Endothelial cell of umbilical vein (primary cell): ENCODE results near the gene RPGR. TPM values are rescaled to one million over a fixed set of nuclear protein-coding genes. Genes with fewer than 3 reads are reported as not detected.

ENCODE experiments used
- BruUV-seq: library from RNA; stranded (reverse); fragments of 400-500 nt; replicated peaks from 2 replicates; lab custom pipeline; 2021; lab: Mats Ljungman, UMichigan
- CTCF ChIA-PET: fragments of 300-600, 350-600 bp; sonication (Branson Sonifier 250); formaldehyde crosslinking; loops from one replicate; lab custom pipeline; 2021; ENCODE audit warnings: antibody characterized with exemption, inconsistent platforms; lab: Charles Lee
- POLR2A ChIA-PET: fragments of 300-600, 350-600 bp; sonication (Branson Sonifier 250); formaldehyde crosslinking; loops from one replicate; lab custom pipeline; 2021; ENCODE audit warnings: antibody characterized with exemption, inconsistent platforms; lab: Charles Lee
- DNase-seq: peaks from one replicate; pipeline ENCODE4 v3.0.0-alpha.2; 2011; ENCODE audit warnings: low read depth, low spot score
- FAIRE-seq: peaks from 2 replicates; lab custom pipeline; 2011; peaks lifted over from hg19 to GRCh38; lab: Jason Lieb, UNC
- H2AFZ ChIP-seq: 2 replicates; pipeline ENCODE4 v1.6.0; 2012; ENCODE audit warnings: low read depth, low read length, control low read depth, inconsistent platforms
- H3K27ac ChIP-seq: 2 replicates; pipeline ENCODE4 v1.5.1; 2011; ENCODE audit warnings: low read depth, mild to moderate bottlenecking, control low read depth, low read length, moderate library complexity; ENCODE audit not compliant: insufficient read depth
- H3K27me3 ChIP-seq, 2 experiments: 2 replicates each; pipeline versions ENCODE4 v1.6.0 to v1.6.1; 2011; ENCODE audit warnings: low read length in 2 of 2, mixed read lengths in 1 of 2; ENCODE audit not compliant: control insufficient read depth in 2 of 2, insufficient read depth in 2 of 2
- H3K36me3 ChIP-seq, 2 experiments: 2 replicates in 1 of 2; 3 replicates in 1 of 2; pipeline ENCODE4 v1.5.1; 2011; ENCODE audit warnings: low read length in 2 of 2, mild to moderate bottlenecking in 1 of 2, moderate library complexity in 1 of 2; ENCODE audit not compliant: control insufficient read depth in 2 of 2, insufficient read depth in 2 of 2; ENCODE audit errors: extremely low read depth in 1 of 2
- H3K4me1 ChIP-seq: 3 replicates; pipeline ENCODE4 v1.5.1; 2011; ENCODE audit warnings: mild to moderate bottlenecking, low read length; ENCODE audit not compliant: control insufficient read depth, insufficient read depth; ENCODE audit errors: extremely low read depth
- H3K4me2 ChIP-seq: 2 replicates; pipeline ENCODE4 v1.6.1; 2011; ENCODE audit warnings: low read length, control low read depth, mixed read lengths; ENCODE audit not compliant: insufficient read depth
- H3K4me3 ChIP-seq, 3 experiments: fragments of 200-600 bp in 1 of 3; sonication (generic), shearing (Covaris generic) in 1 of 3; replicated peaks in 1 of 3; 2 replicates each; pipeline ENCODE4 v1.5.1; 2011 to 2016; ENCODE audit warnings: control low read depth in 3 of 3, low read length in 3 of 3, mild to moderate bottlenecking in 2 of 3, inconsistent platforms in 1 of 3, low read depth in 1 of 3, moderate library complexity in 1 of 3; ENCODE audit not compliant: insufficient read depth in 1 of 3
- H3K79me2 ChIP-seq: 2 replicates; pipeline ENCODE4 v1.6.0; 2012; ENCODE audit warnings: low read length, inconsistent platforms; ENCODE audit not compliant: control insufficient read depth, insufficient read depth
- H3K9ac ChIP-seq: replicated peaks from 2 replicates; pipeline ENCODE3; 2011; ENCODE audit warnings: low read length, control low read depth; ENCODE audit not compliant: insufficient read depth; ENCODE audit errors: extremely low read depth
- H3K9me1 ChIP-seq: replicated peaks from 3 replicates; pipeline ENCODE4 v1.6.0; 2011; ENCODE audit warnings: mild to moderate bottlenecking, low read length; ENCODE audit not compliant: control insufficient read depth, insufficient read depth; ENCODE audit errors: extremely low read depth
- H3K9me3 ChIP-seq: replicated peaks from 2 replicates; pipeline ENCODE4 v1.5.1; 2012; ENCODE audit warnings: low read length, inconsistent platforms; ENCODE audit not compliant: control insufficient read depth, insufficient read depth
- H4K20me1 ChIP-seq: replicated peaks from 2 replicates; pipeline ENCODE3; 2011; ENCODE audit warnings: mild to moderate bottlenecking, low read length; ENCODE audit not compliant: control insufficient read depth, insufficient read depth; ENCODE audit errors: extremely low read depth
- EZH2 ChIP-seq: IDR thresholded peaks from 2 replicates; pipeline ENCODE4 v1.6.1; 2012; ENCODE audit warnings: borderline replicate concordance, low read depth, mild to moderate bottlenecking, moderate library complexity, low read length, inconsistent platforms; ENCODE audit not compliant: severe bottlenecking
- GATA2 ChIP-seq: IDR thresholded peaks from 2 replicates; pipeline ENCODE4 v1.7.0; 2011; ENCODE audit warnings: low read depth, mild to moderate bottlenecking, moderate library complexity, mixed read lengths, low read length; ENCODE audit not compliant: insufficient read length, insufficient read depth
- MYC ChIP-seq: IDR thresholded peaks from one replicate; pipeline ENCODE4 v1.6.1; 2011; ENCODE audit warnings: mild to moderate bottlenecking, low read depth, low read length
- dilution Hi-C: fragments of 300-500 bp; cut with MboI; formaldehyde crosslinking; loops from one replicate; pipeline ENCODE4 v1.15.0; 2019; ENCODE audit warnings: low sequenced_read_pairs; ENCODE audit not compliant: extremely low pct_ligation_motif_present
- intact Hi-C: fragments of 100-400 bp; cut with micrococcal nuclease; formaldehyde crosslinking; loops from one replicate; pipeline ENCODE4 v1.10.0; 2022
- polyA plus RNA-seq, 4 experiments: library from polyadenylated mRNA; depleted of rRNA in 3 of 4; stranded (reverse) in 3 of 4; unstranded in 1 of 4; fragments of >200 nt; gene quantifications; 2 replicates each; pipeline versions ENCODE4 v1.2.1 to v1.2.3, GENCODE V29; 2011 to 2012; ENCODE audit warnings: missing spikeins in 1 of 4
- total RNA-seq: library from RNA; stranded (reverse); gene quantifications from 2 replicates; pipeline ENCODE4 v1.2.3, GENCODE V29; 2021
- TF ChIP-seq, protein P1 (sequence below): IDR thresholded peaks from 2 replicates; pipeline ENCODE4 v1.6.1; 2011; ENCODE audit not compliant: insufficient read depth, insufficient read length
- TF ChIP-seq, protein P2 (sequence below), 2 donors: IDR thresholded peaks; 1 replicate in 1 of 2; 2 replicates in 1 of 2; pipeline ENCODE4 v1.5.1; 2011; ENCODE audit warnings: low read length in 2 of 2, mild to moderate bottlenecking in 2 of 2, moderate library complexity in 2 of 2, control low read depth in 1 of 2, inconsistent platforms in 1 of 2, low read depth in 1 of 2; ENCODE audit not compliant: insufficient read depth in 1 of 2; ENCODE audit errors: extremely low read depth in 1 of 2

Gene RPGR
- total and polyA plus RNA-seq, 2 donors (not counting 3 experiments of a cell fraction or from before 2014, with no cell fraction given): 2.7 to 24.0 TPM

DNA sequence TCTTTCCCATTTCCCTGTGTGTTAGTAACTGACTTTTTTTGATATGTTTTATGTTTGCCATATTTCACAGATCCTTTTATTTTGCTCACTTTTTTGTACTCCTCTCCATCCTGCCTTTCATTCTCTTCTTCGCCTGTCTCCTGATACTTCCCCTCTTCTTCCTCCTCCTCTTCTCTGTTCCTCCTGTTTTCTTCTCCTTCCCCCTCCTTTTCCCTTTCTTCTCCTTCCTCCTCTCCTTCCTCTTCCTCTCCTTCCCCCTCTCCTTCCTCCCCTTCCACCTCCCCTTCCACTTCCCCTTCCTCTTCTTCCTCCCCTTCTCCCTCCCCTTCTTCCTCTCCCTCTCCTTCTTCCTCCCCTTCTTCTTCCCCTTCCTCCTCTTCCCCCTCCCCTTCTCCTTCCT, 41.7 kb downstream of the RPGR start:
- BruUV-seq: no TSS peak
- intact Hi-C loops (no loop called here), dilution Hi-C loops (no loop called here)
- no peaks in the 10 kb centered on the region for H3K4me1 ChIP-seq
- no peaks in the 10 kb centered on the region for H3K27me3 ChIP-seq
- no peaks in the 10 kb centered on the region for H3K79me2 ChIP-seq
- H3K27ac ChIP-seq: no peak overlapping the region
- H3K9ac ChIP-seq: no peak overlapping the region
- no peaks in the 10 kb centered on the region for H3K9me1 ChIP-seq
- H4K20me1 ChIP-seq: no peaks in the 10 kb centered on the region
- POLR2A ChIA-PET: no interaction called here
- no peak overlapping the region for H2AFZ ChIP-seq
- H3K4me2 ChIP-seq: no peak overlapping the region
- H3K4me3 ChIP-seq: no peak overlapping the region
- TF ChIP-seq, protein P1, sequence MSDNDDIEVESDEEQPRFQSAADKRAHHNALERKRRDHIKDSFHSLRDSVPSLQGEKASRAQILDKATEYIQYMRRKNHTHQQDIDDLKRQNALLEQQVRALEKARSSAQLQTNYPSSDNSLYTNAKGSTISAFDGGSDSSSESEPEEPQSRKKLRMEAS: no peak
- TF ChIP-seq, protein P2, sequence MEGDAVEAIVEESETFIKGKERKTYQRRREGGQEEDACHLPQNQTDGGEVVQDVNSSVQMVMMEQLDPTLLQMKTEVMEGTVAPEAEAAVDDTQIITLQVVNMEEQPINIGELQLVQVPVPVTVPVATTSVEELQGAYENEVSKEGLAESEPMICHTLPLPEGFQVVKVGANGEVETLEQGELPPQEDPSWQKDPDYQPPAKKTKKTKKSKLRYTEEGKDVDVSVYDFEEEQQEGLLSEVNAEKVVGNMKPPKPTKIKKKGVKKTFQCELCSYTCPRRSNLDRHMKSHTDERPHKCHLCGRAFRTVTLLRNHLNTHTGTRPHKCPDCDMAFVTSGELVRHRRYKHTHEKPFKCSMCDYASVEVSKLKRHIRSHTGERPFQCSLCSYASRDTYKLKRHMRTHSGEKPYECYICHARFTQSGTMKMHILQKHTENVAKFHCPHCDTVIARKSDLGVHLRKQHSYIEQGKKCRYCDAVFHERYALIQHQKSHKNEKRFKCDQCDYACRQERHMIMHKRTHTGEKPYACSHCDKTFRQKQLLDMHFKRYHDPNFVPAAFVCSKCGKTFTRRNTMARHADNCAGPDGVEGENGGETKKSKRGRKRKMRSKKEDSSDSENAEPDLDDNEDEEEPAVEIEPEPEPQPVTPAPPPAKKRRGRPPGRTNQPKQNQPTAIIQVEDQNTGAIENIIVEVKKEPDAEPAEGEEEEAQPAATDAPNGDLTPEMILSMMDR (IDR thresholded peaks at IDR 0.05; ENCODE audit: extremely low read depth in 1 of 2, insufficient read depth in 1 of 2, low read depth in 1 of 2, low read length in 2 of 2): no peak
- TF ChIP-seq MYC (no peak), GATA2 (no peak)
- CTCF ChIA-PET: no interaction called here
- no peaks in the 10 kb centered on the region for H3K9me3 ChIP-seq
- no peak for FAIRE-seq
- no peak for DNase-seq
- no peaks in the 10 kb centered on the region for H3K36me3 ChIP-seq

DNA sequence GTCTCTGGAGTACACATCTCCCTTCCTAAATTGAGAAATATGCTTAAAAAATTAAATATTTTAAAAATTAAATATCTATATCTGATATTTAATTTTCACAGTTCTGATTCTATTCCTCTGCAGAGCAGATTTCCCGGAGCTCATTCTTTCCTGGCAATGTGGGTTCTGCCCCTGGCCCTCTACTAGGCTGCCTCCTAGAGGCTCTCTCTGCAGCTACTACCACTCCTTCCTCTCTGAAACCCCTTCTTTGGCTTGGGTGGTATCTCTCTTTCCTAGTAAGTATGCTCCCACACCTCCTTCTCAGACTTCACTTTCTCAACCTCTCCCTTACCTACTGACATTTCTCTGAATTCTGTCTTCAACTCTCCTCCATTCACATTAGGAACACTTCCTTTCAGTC, 45.3 kb downstream of the RPGR start:
- H4K20me1 ChIP-seq: no peaks in the 10 kb centered on the region
- peaks cover 3% of the 10 kb centered on the region for H3K4me1 ChIP-seq
- H3K4me2 ChIP-seq: no peak overlapping the region
- H3K9me1 ChIP-seq: no peaks in the 10 kb centered on the region
- H3K36me3 ChIP-seq: no peaks in the 10 kb centered on the region
- H3K9me3 ChIP-seq: no peaks in the 10 kb centered on the region
- ChIA-PET POLR2A (no interaction called here), CTCF (interaction anchor here (0.6 to 2.6 kb wide), 14 partner anchors 9 to 537 kb away, joined by 3 to 50 read pairs (median 5); partner anchors contain the start of gene RPGR)
- BruUV-seq: no TSS peak
- intact Hi-C loops: no loop called here
- H3K4me3 ChIP-seq: no peak overlapping the region
- H3K79me2 ChIP-seq: no peaks in the 10 kb centered on the region
- FAIRE-seq (no peak), DNase-seq (peak; percentile 8)
- dilution Hi-C loops: no loop called here
- H3K27ac ChIP-seq: no peak overlapping the region
- H3K27me3 ChIP-seq: no peaks in the 10 kb centered on the region
- TF ChIP-seq, protein P2 (IDR thresholded peaks at IDR 0.05; ENCODE audit: extremely low read depth in 1 of 2, insufficient read depth in 1 of 2, low read depth in 1 of 2, low read length in 2 of 2): peak; percentile 5 to 42
- TF ChIP-seq EZH2: no peak
- no peak overlapping the region for H2AFZ ChIP-seq
- H3K9ac ChIP-seq: no peak overlapping the region
